Activated CD4-positive, alpha-beta T cell treated with anti-CD3 and anti-CD28 coated beads, Interleukin-2, amount 50 U/mL, for 16 hours (primary cell): Measurements from ENCODE around the gene PHACTR3.

Experiments used
- DNase-seq: peaks from one replicate; pipeline ENCODE4 v3.0.0-alpha.2; 2020

Gene PHACTR3

GRCh38 chr20:59622496-59622895 lies 18.2 kb downstream of the PHACTR3 start:
- DNase-seq, result no peak

- DNase-seq, result no peak
Measured at GRCh38 chr20:59623133-59623532, 18.8 kb downstream of the PHACTR3 start.

GRCh38 chr20:59623583-59623982 lies 19.2 kb downstream of the PHACTR3 start:
- no peak for DNase-seq

GRCh38 chr20:59624401-59624800 lies 20.1 kb downstream of the PHACTR3 start:
- DNase-seq, result no peak

- DNase-seq, result no peak
Measured at GRCh38 chr20:59625214-59625922, 21.0 kb downstream of the PHACTR3 start.

- DNase-seq, result no peak
Measured at GRCh38 chr20:59627298-59627697, 23.0 kb downstream of the PHACTR3 start.

GRCh38 chr20:59628171-59628570 lies 23.8 kb downstream of the PHACTR3 start:
- no peak for DNase-seq

GRCh38 chr20:59629141-59630045 lies 25.1 kb downstream of the PHACTR3 start:
- no peak for DNase-seq

GRCh38 chr20:59630526-59630925 lies 26.2 kb downstream of the PHACTR3 start:
- no peak for DNase-seq

GRCh38 chr20:59631751-59632540 lies 27.6 kb downstream of the PHACTR3 start:
- no peak for DNase-seq

- DNase-seq, result no peak
Measured at GRCh38 chr20:59632541-59633113, 28.3 kb downstream of the PHACTR3 start.

GRCh38 chr20:59633656-59634251 lies 29.4 kb downstream of the PHACTR3 start:
- no peak for DNase-seq

GRCh38 chr20:59634435-59635005 lies 30.2 kb downstream of the PHACTR3 start:
- DNase-seq, result no peak

- no peak for DNase-seq
Measured at GRCh38 chr20:59636766-59637370, 32.5 kb downstream of the PHACTR3 start.

GRCh38 chr20:59640267-59640666 lies 35.9 kb downstream of the PHACTR3 start:
- DNase-seq, result no peak

GRCh38 chr20:59643615-59644061 lies 39.3 kb downstream of the PHACTR3 start:
- no peak for DNase-seq

GRCh38 chr20:59644371-59644939 lies 40.1 kb downstream of the PHACTR3 start:
- no peak for DNase-seq

GRCh38 chr20:59645271-59645670 lies 40.9 kb downstream of the PHACTR3 start:
- no peak for DNase-seq

- DNase-seq, result no peak
Measured at GRCh38 chr20:59645761-59646171, 41.4 kb downstream of the PHACTR3 start.

- DNase-seq, result no peak
Measured at GRCh38 chr20:59646487-59646886, 42.1 kb downstream of the PHACTR3 start.

- no peak for DNase-seq
Measured at GRCh38 chr20:59647271-59647670, 42.9 kb downstream of the PHACTR3 start.
